Activated naive CD4-positive, alpha-beta T cell treated with anti-CD3 and anti-CD28 coated beads, Interleukin-2, amount 10 ng/mL, durations not matched to agents 7 days and 5 days (primary cell): ENCODE measurements around the gene COL23A1.
"Not testable (repeated sequence)": the region's sequence is repeated elsewhere in the genome, so short reads cannot be mapped to it uniquely, and the experiment has no call there.

Source experiments
- CTCF ChIA-PET: fragments of 350-600 bp; sonication (Branson Sonifier 250); formaldehyde crosslinking; loops from one replicate; lab custom pipeline; 2021; ENCODE audit warnings: antibody characterized with exemption; lab: Charles Lee
- DNase-seq: peaks from one replicate; pipeline ENCODE4 v3.0.0-alpha.2; 2020
- H3K27ac Mint-ChIP-seq: one replicate; pipeline ENCODE4 v1.8.0; 2021; ENCODE audit warnings: mild to moderate bottlenecking, moderate library complexity, mixed read lengths
- H3K27me3 Mint-ChIP-seq: one replicate; pipeline ENCODE4 v1.8.0; 2021; ENCODE audit warnings: mild to moderate bottlenecking, mixed read lengths
- H3K36me3 Mint-ChIP-seq: one replicate; pipeline ENCODE4 v1.8.0; 2021; ENCODE audit warnings: mixed read lengths
- H3K4me1 Mint-ChIP-seq: one replicate; pipeline ENCODE4 v1.8.0; 2021; ENCODE audit warnings: mixed read lengths
- H3K4me3 Mint-ChIP-seq: one replicate; pipeline ENCODE4 v1.8.0; 2021; ENCODE audit warnings: mild to moderate bottlenecking, moderate library complexity, mixed read lengths
- H3K9me3 Mint-ChIP-seq: one replicate; pipeline ENCODE4 v1.8.0; 2021; ENCODE audit warnings: mixed read lengths

The COL23A1 gene

DNA sequence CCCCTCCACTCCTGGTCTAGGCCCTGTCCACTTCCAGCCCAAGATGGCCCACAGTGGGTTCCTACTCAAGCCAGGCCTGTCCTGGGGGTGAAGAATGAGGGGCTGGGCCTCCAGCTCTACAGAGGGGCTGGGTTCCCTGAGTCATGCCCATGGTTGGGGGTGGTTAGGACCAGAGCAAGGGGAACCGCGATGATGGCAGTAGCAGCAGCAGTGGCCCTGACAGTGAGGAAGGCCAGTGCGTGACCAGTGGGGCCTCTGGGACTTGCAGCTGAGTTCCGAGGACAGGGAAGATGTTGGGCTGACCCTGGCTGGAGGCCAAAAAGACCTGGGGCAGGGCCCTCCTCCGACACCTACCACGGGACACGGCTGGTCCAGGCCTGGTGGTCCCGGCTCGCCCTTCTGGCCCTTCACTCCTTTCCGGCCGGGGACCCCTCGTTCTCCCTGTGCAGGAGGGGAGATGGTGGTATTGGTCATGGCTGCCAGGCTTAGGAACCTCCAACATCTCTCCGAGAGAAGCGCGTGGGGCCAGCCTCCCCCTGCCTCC lies 348.4 kb downstream of the COL23A1 start:
- H3K36me3 Mint-ChIP-seq, result no peaks in the 10 kb centered on the region
- peak overlapping the region; percentile 80 for H3K4me3 Mint-ChIP-seq
- CTCF ChIA-PET, result no interaction called here
- H3K4me1 Mint-ChIP-seq, result peaks cover 61% of the 10 kb centered on the region
- H3K27ac Mint-ChIP-seq, result peak overlapping the region; percentile 96
- H3K27me3 Mint-ChIP-seq, result peaks cover 3% of the 10 kb centered on the region
- no peak for DNase-seq
- H3K9me3 Mint-ChIP-seq, result no peaks in the 10 kb centered on the region

DNA sequence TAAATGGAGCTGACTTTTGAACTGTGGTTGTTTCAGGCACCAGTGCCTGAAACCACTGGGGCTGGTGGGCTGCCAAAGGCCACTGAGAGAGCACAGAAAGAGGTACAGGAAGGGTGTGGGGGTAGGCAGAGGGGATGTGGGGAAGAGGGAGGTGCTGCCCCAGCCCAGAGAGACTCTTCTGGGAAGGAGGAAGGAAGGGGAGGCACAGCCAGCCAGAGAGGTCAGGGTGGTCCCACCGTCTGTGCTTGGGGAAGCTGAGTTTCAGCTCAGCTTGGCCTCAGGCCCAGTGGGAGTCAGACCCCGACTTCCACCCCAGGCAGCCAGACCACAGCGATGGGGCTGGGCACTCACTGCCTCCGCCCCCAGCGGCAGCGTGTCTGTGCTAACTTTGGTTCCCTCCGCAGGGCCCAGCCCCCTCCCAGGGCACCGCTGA lies 348.9 kb downstream of the COL23A1 start:
- CTCF ChIA-PET, result no interaction called here

GRCh38 chr5:178240766-178241165 lies 349.4 kb downstream of the COL23A1 start:
- Mint-ChIP-seq H3K9me3 (no peaks in the 10 kb centered on the region), H3K4me3 (peak overlapping the region; percentile 80), H3K4me1 (peaks cover 68% of the 10 kb centered on the region), H3K36me3 (no peaks in the 10 kb centered on the region), H3K27ac (peak overlapping the region; percentile 96), H3K27me3 (no peaks in the 10 kb centered on the region)
- no peak for DNase-seq
- CTCF ChIA-PET, result no interaction called here

More for the DNA sequence above, 348.9 kb downstream of the COL23A1 start:
- Mint-ChIP-seq H3K4me3 (peak overlapping the region; percentile 80), H3K27ac (peak overlapping the region; percentile 96), H3K27me3 (no peaks in the 10 kb centered on the region), H3K9me3 (no peaks in the 10 kb centered on the region), H3K36me3 (no peaks in the 10 kb centered on the region), H3K4me1 (peaks cover 64% of the 10 kb centered on the region)
- peak; percentile 48 for DNase-seq

DNA sequence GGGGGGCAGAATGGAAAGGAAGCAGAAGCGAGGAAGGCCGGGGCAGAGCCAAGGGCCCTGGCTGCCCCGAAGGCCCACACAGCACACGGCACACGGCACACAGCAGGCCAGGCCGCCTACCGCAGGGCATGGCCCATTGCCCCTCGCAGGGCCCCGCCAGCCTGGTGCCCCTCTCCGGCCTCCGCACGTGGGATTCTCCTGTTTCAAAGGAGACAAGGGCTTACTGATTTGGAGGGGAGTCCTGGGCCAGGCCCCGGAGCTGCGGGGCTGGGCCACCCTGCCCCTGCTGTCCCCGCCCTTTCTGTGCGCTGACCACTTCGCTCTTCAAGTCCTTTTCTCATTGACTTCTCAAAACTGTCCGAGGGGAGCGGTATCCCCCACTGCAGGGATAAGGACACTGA lies 349.9 kb downstream of the COL23A1 start:
- Mint-ChIP-seq H3K36me3 (no peaks in the 10 kb centered on the region), H3K27me3 (no peaks in the 10 kb centered on the region), H3K27ac (peak overlapping the region; percentile 96), H3K9me3 (no peaks in the 10 kb centered on the region), H3K4me3 (peak overlapping the region; percentile 80), H3K4me1 (peaks cover 72% of the 10 kb centered on the region)
- CTCF ChIA-PET, result no interaction called here
- DNase-seq, result no peak

DNA sequence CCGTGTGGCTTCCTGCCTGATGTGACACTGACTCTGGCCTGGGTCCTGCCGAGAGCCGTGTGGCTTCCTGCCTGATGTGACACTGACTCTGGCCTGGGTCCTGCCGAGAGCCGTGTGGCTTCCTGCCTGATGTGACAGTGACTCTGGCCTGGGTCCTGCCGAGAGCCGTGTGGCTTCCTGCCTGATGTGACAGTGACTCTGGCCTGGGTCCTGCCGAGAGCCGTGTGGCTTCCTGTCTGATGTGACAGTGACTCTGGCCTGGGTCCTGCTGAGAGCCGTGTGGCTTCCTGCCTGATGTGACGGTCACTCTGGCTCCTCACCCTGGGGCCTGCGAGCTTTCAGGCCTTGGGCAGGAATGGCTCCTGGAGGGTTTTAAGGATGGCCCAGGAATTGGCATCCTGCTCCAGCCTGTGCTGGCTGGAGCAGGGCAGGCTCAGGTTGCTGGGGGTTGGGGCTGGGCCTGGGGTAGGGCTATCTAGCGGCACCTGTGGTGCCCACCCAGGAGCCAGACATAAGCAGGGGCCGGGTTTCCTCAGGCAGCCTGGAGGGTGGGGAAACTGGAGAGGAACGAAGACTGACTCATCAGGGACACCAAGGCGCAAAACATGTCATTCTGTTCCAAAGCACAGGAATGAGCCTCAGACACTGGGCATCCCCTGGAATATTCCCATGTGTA lies 350.4 kb downstream of the COL23A1 start:
- Mint-ChIP-seq H3K27ac (peak overlapping the region; percentile 91), H3K4me1 (peaks cover 78% of the 10 kb centered on the region), H3K4me3 (peak overlapping the region; percentile 59)
- peak; percentile 48 for DNase-seq
- CTCF ChIA-PET, H3K36me3 Mint-ChIP-seq, H3K27me3 Mint-ChIP-seq, H3K9me3 Mint-ChIP-seq: not testable (repeated sequence)

DNA sequence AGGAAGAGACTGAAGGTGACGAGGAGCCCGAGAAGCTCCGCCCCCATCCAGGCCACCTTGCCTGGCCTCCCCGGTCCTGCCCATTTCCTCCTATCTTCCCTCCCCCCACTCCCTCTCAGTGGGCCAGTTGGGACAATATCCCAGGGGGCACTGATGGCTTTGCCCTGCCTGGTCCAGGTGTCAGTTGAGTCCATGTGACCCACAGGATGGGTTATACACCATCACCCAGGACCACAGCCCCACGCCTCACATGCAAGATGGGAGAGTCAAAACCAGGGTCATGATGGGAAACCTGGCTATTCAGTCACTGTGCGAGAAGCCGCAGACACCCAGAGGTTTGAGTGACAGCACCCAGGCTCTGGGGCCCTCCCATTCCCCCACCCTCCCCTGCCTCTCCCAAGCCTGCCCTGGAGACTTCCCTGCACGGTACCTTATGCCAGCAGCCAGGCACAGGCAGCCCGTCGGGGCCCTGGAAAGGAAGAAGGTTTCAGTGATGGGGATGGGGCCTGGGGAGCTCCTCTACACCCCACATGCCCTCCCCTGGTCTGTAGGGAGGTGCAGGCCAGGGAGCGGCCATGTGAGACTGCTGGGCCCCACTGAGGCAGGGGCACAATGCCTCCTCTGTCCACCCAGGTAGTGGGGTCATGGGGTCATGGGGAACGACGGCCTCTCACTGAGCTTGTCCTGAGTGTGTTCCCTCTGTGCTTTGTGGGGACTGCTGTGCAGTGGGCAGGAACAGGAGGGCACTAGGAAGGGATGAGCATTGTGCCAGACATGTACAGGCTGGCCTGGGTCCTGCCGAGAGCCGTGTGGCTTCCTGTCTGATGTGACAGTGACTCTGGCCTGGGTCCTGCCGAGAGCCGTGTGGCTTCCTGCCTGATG lies 351.2 kb downstream of the COL23A1 start:
- no peaks in the 10 kb centered on the region for H3K9me3 Mint-ChIP-seq
- peak overlapping the region; percentile 46 for H3K4me3 Mint-ChIP-seq
- peak overlapping the region; percentile 97 for H3K27ac Mint-ChIP-seq
- H3K36me3 Mint-ChIP-seq, result no peaks in the 10 kb centered on the region
- H3K4me1 Mint-ChIP-seq, result peaks cover 86% of the 10 kb centered on the region
- peak; percentile 50 for DNase-seq
- CTCF ChIA-PET, result interaction anchor here (1.0 kb wide), 1 partner anchor 9 kb away, joined by 3 read pairs; no protein-coding TSS in a partner anchor
- H3K27me3 Mint-ChIP-seq, result no peaks in the 10 kb centered on the region

GRCh38 chr5:178238313-178238635 lies 351.9 kb downstream of the COL23A1 start:
- H3K27ac Mint-ChIP-seq, result peak overlapping the region; percentile 97
- peaks cover 84% of the 10 kb centered on the region for H3K4me1 Mint-ChIP-seq
- no peaks in the 10 kb centered on the region for H3K27me3 Mint-ChIP-seq
- CTCF ChIA-PET, result interaction anchor here (1.0 kb wide), 2 partner anchors 10 to 14 kb away, joined by 3 read pairs; no protein-coding TSS in a partner anchor
- no peak overlapping the region for H3K4me3 Mint-ChIP-seq
- DNase-seq, result no peak
- no peaks in the 10 kb centered on the region for H3K36me3 Mint-ChIP-seq
- H3K9me3 Mint-ChIP-seq, result no peaks in the 10 kb centered on the region

DNA sequence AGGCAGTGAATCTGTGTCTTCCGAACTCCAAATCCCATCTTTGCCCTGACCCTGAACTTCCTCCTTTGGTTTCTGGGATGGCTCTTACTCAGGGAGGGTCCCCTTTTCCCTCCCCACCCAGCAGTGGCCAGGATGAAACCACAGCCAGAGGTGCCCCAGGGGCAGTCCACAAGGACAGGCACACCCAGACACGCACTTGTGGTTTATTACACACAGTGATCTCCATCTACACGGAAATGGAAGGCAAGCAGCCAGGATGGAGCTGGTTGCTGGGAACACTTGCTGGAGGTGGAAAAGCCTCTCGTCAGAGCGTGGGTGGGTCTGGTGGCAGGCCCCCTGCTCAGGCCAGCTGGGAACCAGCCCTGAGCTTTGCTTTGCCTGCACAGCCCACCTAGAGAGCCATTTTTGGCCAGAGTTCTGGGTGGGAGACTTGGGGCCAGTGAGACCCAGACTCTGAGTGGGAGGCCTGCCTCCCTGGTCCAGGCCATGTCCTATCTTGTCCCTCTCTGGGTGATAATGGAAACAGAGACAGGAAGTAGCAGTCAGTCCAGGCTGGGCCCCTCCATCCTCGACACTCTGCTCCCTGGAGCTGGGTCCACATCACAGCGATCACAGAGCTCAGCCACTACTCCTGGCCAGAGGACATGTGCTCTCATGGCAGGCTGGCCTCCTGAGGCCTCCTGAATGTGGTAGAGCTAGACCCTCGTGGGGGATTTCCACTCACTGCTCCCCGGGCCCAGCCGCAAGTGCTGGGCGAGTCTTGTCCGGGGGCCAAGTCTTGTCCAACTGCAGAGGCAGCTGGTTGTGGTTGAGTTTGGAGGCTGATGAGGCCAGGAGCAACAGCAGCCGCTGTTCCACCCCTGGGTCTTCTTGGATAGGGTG lies 352.5 kb downstream of the COL23A1 start:
- Mint-ChIP-seq H3K4me1 (peaks cover 87% of the 10 kb centered on the region), H3K27ac (peak overlapping the region; percentile 97), H3K9me3 (no peaks in the 10 kb centered on the region), H3K4me3 (no peak overlapping the region), H3K36me3 (no peaks in the 10 kb centered on the region), H3K27me3 (no peaks in the 10 kb centered on the region)
- CTCF ChIA-PET, result interaction anchor here (1.0 kb wide), 1 partner anchor 14 kb away, joined by 3 read pairs; no protein-coding TSS in a partner anchor
- DNase-seq, result no peak

GRCh38 chr5:178236679-178237078 lies 353.5 kb downstream of the COL23A1 start:
- no peak for DNase-seq
- Mint-ChIP-seq H3K4me1 (peaks cover 82% of the 10 kb centered on the region), H3K36me3 (peaks cover 4% of the 10 kb centered on the region), H3K27ac (peak overlapping the region; percentile 73), H3K4me3 (no peak overlapping the region), H3K27me3 (no peaks in the 10 kb centered on the region), H3K9me3 (no peaks in the 10 kb centered on the region)
- CTCF ChIA-PET, result interaction anchor here (1.5 kb wide), 1 partner anchor 30 kb away, joined by 4 read pairs; no protein-coding TSS in a partner anchor

- Mint-ChIP-seq H3K4me1 (peaks cover 82% of the 10 kb centered on the region), H3K4me3 (no peak overlapping the region), H3K27me3 (no peaks in the 10 kb centered on the region), H3K27ac (no peak overlapping the region), H3K9me3 (no peaks in the 10 kb centered on the region), H3K36me3 (peaks cover 9% of the 10 kb centered on the region)
- DNase-seq, result no peak
- CTCF ChIA-PET, result interaction anchor here (0.6 to 1.7 kb wide), 3 partner anchors 30 to 505 kb away, joined by 3 to 4 read pairs (median 4); no protein-coding TSS in a partner anchor
Observed at GRCh38 chr5:178236126-178236525, 354.1 kb downstream of the COL23A1 start.

GRCh38 chr5:178235588-178235974 lies 354.6 kb downstream of the COL23A1 start:
- DNase-seq, result no peak
- Mint-ChIP-seq H3K4me1 (peaks cover 82% of the 10 kb centered on the region), H3K27ac (peak overlapping the region; percentile 70), H3K4me3 (no peak overlapping the region), H3K9me3 (no peaks in the 10 kb centered on the region), H3K27me3 (no peaks in the 10 kb centered on the region), H3K36me3 (peaks cover 15% of the 10 kb centered on the region)
- CTCF ChIA-PET, result interaction anchor here (0.6 to 1.7 kb wide), 7 partner anchors 20 to 506 kb away, joined by 3 to 11 read pairs (median 3); no protein-coding TSS in a partner anchor

DNA sequence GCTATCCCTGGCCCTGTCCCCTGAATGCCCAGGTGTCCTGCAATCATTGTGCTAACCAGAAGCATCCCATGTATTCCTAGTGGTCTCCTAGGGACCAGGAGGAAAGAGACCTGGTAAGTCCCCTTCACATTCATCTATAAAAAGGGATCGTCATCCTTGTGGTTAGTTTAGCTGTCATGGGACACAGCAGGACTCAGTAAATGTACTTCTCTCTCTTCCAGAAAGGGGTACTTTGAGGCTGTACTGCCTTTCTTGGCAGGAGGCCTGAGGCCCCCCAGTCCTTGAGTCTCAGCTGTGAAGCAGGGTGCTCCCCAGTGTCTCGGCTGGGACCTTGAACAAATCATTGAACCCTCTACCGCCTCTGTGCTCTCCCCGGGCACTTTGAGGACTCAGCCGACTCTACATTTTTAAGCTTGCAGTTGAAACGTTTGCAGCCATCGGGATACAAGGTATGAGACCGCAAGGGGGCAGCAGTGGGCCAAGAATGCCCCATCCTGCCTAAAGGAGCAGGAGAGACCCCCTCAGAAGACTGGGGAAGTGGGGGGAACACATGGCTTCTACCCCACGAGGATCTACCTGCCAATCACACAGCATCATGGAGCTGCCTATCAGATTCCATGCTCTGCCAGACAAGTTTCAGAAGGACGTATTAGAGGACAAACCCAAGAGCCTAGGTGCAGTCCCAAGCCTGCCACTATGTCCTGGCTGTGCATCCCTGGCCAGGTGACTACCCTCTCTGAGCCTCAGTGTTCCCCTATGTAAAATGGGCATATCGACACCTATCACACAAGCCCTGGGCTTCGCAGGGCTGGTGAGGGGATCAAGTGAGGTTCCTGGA lies 355.2 kb downstream of the COL23A1 start:
- no peak overlapping the region for H3K4me3 Mint-ChIP-seq

More for the DNA sequence above, 355.2 kb downstream of the COL23A1 start:
- H3K36me3 Mint-ChIP-seq, result peaks cover 20% of the 10 kb centered on the region
- peaks cover 84% of the 10 kb centered on the region for H3K4me1 Mint-ChIP-seq
- DNase-seq, result peak; percentile 88
- peak overlapping the region; percentile 62 for H3K27ac Mint-ChIP-seq
- CTCF ChIA-PET, result interaction anchor here (0.6 to 1.7 kb wide), 11 partner anchors 9 to 337 kb away, joined by 3 to 11 read pairs (median 3); no protein-coding TSS in a partner anchor
- no peaks in the 10 kb centered on the region for H3K27me3 Mint-ChIP-seq
- H3K9me3 Mint-ChIP-seq, result no peaks in the 10 kb centered on the region
